ENCODE measurements around the gene OXLD1.
A peak's percentile ranks its signal among the peaks of the same experiment; 100 is the strongest.

Gene OXLD1

GRCh38 chr17:81702934-81703746 is 36.7 kb upstream of the OXLD1 start, which contains the start of gene MRPL12:
MRPL12 (plus strand) TSS chr17:81703367; CDS start chr17:81703502, 135 bp downstream.
- DNase-seq (ENCODE audit: low read depth): peak; percentile 83

- DNase-seq (ENCODE audit: low read depth): no peak
Observed at GRCh38 chr17:81701288-81702071, 35.1 kb upstream of the OXLD1 start.

GRCh38 chr17:81700353-81701287 is 34.2 kb upstream of the OXLD1 start:
- no peak for DNase-seq (ENCODE audit: low read depth)

- DNase-seq (ENCODE audit: low read depth): no peak
Observed at GRCh38 chr17:81697261-81698044, 31.0 kb upstream of the OXLD1 start.

GRCh38 chr17:81696218-81696941 is 30.0 kb upstream of the OXLD1 start:
- DNase-seq (ENCODE audit: low read depth): no peak

GRCh38 chr17:81695801-81696200 is 29.4 kb upstream of the OXLD1 start:
- DNase-seq (ENCODE audit: low read depth): no peak

- DNase-seq (ENCODE audit: low read depth): no peak
Observed at GRCh38 chr17:81695211-81695610, 28.8 kb upstream of the OXLD1 start.

- no peak for DNase-seq (ENCODE audit: low read depth)
Observed at GRCh38 chr17:81694810-81695209, 28.4 kb upstream of the OXLD1 start.

GRCh38 chr17:81693509-81694210 is 27.3 kb upstream of the OXLD1 start:
- DNase-seq (ENCODE audit: low read depth): no peak

- DNase-seq (ENCODE audit: low read depth): no peak
Observed at GRCh38 chr17:81691608-81692007, 25.2 kb upstream of the OXLD1 start.

- no peak for DNase-seq (ENCODE audit: low read depth)
Observed at GRCh38 chr17:81691196-81691595, 24.8 kb upstream of the OXLD1 start.

GRCh38 chr17:81690549-81690948 is 24.1 kb upstream of the OXLD1 start:
- DNase-seq (ENCODE audit: low read depth): no peak

- DNase-seq (ENCODE audit: low read depth): no peak
Observed at GRCh38 chr17:81690066-81690465, 23.7 kb upstream of the OXLD1 start.

GRCh38 chr17:81688616-81689015 is 22.2 kb upstream of the OXLD1 start:
- no peak for DNase-seq (ENCODE audit: low read depth)

GRCh38 chr17:81687770-81688541 is 21.6 kb upstream of the OXLD1 start:
- DNase-seq (ENCODE audit: low read depth): no peak

- no peak for DNase-seq (ENCODE audit: low read depth)
Observed at GRCh38 chr17:81686614-81687013, 20.2 kb upstream of the OXLD1 start.

GRCh38 chr17:81685108-81685507 is 18.7 kb upstream of the OXLD1 start:
- DNase-seq (ENCODE audit: low read depth): no peak

GRCh38 chr17:81684442-81684911 is 18.1 kb upstream of the OXLD1 start:
- DNase-seq (ENCODE audit: low read depth): no peak

Measured in stimulated activated CD8-positive, alpha-beta memory T cell treated with anti-CD3 and anti-CD28 coated beads, Interleukin-7, amount 100 ng/mL, for 24 hours (primary cell).